Measurements from ENCODE around the gene ATRNL1.

ATRNL1 gene

DNA sequence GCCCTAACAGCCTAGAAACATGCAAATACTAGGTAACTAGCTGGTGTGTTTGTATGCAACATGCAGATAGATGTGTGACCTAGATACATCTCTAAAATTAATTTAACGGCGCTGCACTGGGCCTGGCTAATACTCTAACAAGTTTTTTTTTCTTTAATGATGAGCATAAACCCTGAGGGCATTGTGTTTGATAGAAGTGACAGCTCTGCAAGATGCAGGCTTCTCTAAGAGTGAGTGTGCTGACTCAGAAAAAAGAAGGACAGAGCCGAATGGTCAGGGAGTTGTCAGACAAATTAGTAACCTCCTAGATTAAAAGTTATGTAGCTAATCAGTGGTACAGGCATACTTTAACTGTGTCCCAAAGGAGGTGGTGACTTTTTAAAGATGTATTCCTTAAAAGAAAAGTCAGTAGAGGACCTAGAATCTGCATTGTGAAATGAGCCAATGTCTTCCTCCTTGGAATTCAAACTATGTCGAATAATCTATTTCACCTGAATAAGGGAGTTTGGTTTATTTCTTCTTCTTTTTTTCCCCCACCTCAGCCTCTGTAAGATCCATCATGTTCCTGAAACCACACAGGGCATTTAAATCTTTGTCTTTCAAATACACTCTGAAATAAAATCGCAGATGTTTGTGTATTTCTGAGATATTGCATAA, 864.7 kb downstream of the ATRNL1 start:
- TF ChIP-seq, protein P1, sequence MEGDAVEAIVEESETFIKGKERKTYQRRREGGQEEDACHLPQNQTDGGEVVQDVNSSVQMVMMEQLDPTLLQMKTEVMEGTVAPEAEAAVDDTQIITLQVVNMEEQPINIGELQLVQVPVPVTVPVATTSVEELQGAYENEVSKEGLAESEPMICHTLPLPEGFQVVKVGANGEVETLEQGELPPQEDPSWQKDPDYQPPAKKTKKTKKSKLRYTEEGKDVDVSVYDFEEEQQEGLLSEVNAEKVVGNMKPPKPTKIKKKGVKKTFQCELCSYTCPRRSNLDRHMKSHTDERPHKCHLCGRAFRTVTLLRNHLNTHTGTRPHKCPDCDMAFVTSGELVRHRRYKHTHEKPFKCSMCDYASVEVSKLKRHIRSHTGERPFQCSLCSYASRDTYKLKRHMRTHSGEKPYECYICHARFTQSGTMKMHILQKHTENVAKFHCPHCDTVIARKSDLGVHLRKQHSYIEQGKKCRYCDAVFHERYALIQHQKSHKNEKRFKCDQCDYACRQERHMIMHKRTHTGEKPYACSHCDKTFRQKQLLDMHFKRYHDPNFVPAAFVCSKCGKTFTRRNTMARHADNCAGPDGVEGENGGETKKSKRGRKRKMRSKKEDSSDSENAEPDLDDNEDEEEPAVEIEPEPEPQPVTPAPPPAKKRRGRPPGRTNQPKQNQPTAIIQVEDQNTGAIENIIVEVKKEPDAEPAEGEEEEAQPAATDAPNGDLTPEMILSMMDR (IDR thresholded peaks at IDR 0.05), result no peak
- Histone ChIP-seq H3K27ac (no peak overlapping the region), H3K36me3 (no peaks in the 10 kb centered on the region), H3K9me3 (no peaks in the 10 kb centered on the region), H3K4me1 (ENCODE audit: control insufficient read depth in 1 of 2, insufficient read depth in 1 of 2, low read depth in 1 of 2, low read length in 1 of 2) (no peaks in the 10 kb centered on the region), H3K4me3 (ENCODE audit: low read depth in 1 of 2, low read length in 1 of 2) (no peak overlapping the region), H3K27me3 (no peaks in the 10 kb centered on the region)

DNA sequence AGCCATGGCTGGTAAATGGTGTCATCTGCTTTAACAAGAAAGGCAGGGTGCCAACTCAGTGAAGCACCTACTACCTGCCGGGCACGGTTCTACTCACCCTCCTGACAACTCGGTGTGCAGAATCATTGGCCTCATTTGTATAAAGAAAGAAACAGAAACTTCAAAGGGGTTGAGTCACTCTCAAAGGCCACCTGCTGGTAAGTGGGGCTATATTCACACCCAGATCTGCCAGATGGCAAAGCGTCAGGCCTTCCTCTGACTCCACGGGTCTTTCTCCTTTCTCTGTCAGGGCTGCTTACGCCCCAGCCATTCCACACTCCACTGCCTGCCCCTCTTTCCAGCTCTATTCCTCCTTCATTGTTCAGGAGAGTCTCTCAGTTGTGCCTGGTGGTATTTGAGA, 870.7 kb downstream of the ATRNL1 start:
- no peaks in the 10 kb centered on the region for H3K36me3 ChIP-seq
- no peaks in the 10 kb centered on the region for H3K27me3 ChIP-seq
- no peak overlapping the region for H3K27ac ChIP-seq
- no peak overlapping the region for H3K4me3 ChIP-seq (ENCODE audit: low read depth in 1 of 2, low read length in 1 of 2)
- TF ChIP-seq, protein P1 (IDR thresholded peaks at IDR 0.05), result no peak
- H3K4me1 ChIP-seq (ENCODE audit: control insufficient read depth in 1 of 2, insufficient read depth in 1 of 2, low read depth in 1 of 2, low read length in 1 of 2), result no peaks in the 10 kb centered on the region
- H3K9me3 ChIP-seq, result no peaks in the 10 kb centered on the region

DNA sequence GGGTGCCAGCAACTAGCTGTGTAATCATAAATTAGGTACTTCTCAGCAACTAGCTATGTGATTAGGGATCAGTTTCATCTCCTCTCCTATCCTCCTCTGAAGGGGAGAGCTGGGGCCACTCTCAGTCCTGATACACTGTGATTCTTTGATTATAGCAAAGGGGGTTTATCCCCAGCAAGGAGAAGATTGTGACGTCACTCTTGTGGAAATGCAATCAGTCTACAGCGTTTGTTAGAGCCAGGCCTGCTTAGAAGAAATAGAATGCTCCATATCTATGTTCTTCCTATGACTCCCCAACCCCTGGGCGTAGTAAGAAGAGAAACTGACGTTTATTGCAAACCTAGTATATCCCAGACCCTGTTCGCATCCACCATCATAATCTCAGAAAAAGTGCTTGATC, 871.7 kb downstream of the ATRNL1 start:
- TF ChIP-seq, protein P1 (IDR thresholded peaks at IDR 0.05), result no peak

DNA sequence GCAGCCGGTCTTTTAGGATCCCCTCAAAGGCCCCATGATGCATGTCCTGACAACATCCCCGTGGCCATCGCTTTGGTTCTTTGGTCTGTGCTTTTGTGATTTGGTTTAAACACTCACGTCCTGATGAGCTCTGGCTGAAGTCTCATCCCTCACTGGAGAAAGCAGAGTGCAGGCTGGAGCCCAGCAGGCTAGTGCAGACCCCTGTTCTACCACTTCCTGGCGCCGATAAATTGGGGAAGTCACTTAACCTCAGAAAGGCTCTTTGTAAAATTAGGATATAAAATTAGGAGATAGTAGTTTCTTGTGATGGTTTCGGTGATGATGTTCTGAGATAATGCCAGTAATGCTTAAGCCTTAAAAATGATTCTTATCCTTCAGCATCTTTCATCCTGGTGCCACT, 872.2 kb downstream of the ATRNL1 start:
- Histone ChIP-seq H3K27me3 (no peaks in the 10 kb centered on the region), H3K27ac (no peak overlapping the region), H3K4me1 (ENCODE audit: control insufficient read depth in 1 of 2, insufficient read depth in 1 of 2, low read depth in 1 of 2, low read length in 1 of 2) (no peaks in the 10 kb centered on the region), H3K9me3 (no peaks in the 10 kb centered on the region), H3K4me3 (ENCODE audit: low read depth in 1 of 2, low read length in 1 of 2) (no peak overlapping the region), H3K36me3 (no peaks in the 10 kb centered on the region)
- TF ChIP-seq, protein P1 (IDR thresholded peaks at IDR 0.05), result no peak

More for the DNA sequence above, 871.7 kb downstream of the ATRNL1 start:
- Histone ChIP-seq H3K36me3 (no peaks in the 10 kb centered on the region), H3K4me1 (ENCODE audit: control insufficient read depth in 1 of 2, insufficient read depth in 1 of 2, low read depth in 1 of 2, low read length in 1 of 2) (no peaks in the 10 kb centered on the region), H3K27me3 (no peaks in the 10 kb centered on the region), H3K27ac (no peak overlapping the region), H3K9me3 (no peaks in the 10 kb centered on the region), H3K4me3 (ENCODE audit: low read depth in 1 of 2, low read length in 1 of 2) (no peak overlapping the region)

DNA sequence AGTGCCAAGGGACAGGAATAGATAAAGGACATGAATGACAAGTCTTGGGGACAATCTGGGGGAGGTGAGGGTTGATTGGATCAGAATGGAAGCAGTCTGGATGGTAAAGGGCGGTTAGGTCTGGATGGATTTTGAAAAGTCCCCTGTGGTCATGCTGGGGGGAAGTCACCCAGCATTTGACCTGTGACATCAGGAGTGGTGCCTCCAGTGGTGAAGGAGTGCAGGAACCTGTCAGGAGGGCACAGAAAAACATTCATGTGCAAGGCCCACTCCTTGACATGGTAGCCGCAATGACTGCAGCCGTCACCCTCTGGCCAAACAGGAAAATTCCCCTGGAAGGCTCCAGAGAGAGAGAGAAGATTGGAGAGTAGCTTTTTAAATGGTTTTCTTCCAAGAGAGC, 875.1 kb downstream of the ATRNL1 start:
- Histone ChIP-seq H3K9me3 (no peaks in the 10 kb centered on the region), H3K27me3 (no peaks in the 10 kb centered on the region), H3K4me3 (ENCODE audit: low read depth in 1 of 2, low read length in 1 of 2) (no peak overlapping the region), H3K27ac (no peak overlapping the region), H3K36me3 (no peaks in the 10 kb centered on the region), H3K4me1 (ENCODE audit: control insufficient read depth in 1 of 2, insufficient read depth in 1 of 2, low read depth in 1 of 2, low read length in 1 of 2) (no peaks in the 10 kb centered on the region)
- TF ChIP-seq, protein P1 (IDR thresholded peaks at IDR 0.05), result no peak
